A549 (cell line): ENCODE measurements around the gene LRRC7. TPM values are rescaled to one million over a fixed set of nuclear protein-coding genes. Genes with fewer than 3 reads are reported as not detected.
A peak's percentile ranks its signal among the peaks of the same experiment; 100 is the strongest.

Experiments used
- ATAC-seq, 2 experiments: fragments of 200-7000 bp in 1 of 2; fragments of >200 bp in 1 of 2; cut with Nextera tagmentation in 1 of 2; cut with Tn5 transposase in 1 of 2; 3 replicates each; pipeline versions ENCODE4 v1.8.0 to v1.9.1; 2018 to 2020; ENCODE audit warnings: mild to moderate bottlenecking in 1 of 2, moderate library complexity in 1 of 2
- CTCF ChIA-PET: fragments of 300-600 bp; sonication (Branson Sonifier 250); formaldehyde crosslinking; extraction: SDS; loops from one replicate; lab custom pipeline; 2021; ENCODE audit warnings: antibody characterized with exemption, inconsistent platforms; lab: Yijun Ruan, JAX
- POLR2A ChIA-PET: fragments of 350-600 bp; formaldehyde crosslinking; extraction: SDS; loops from one replicate; lab custom pipeline; 2021; ENCODE audit warnings: antibody characterized with exemption, inconsistent platforms; lab: Yijun Ruan, JAX
- DNase-seq, 2 experiments: peaks; one replicate each; pipeline versions ENCODE4 v3.0.0 to v3.0.0-alpha.2; 2011 to 2016; ENCODE audit warnings: low read depth in 1 of 2, low spot score in 1 of 2
- FAIRE-seq: peaks from 2 replicates; lab custom pipeline; 2011; peaks lifted over from hg19 to GRCh38; lab: Jason Lieb, UNC
- H3K27ac ChIP-seq, 2 experiments: fragments of >200 bp; sonication (Bioruptor Twin); formaldehyde crosslinking; 3 replicates each; pipeline ENCODE4 v1.5.1; 2016 to 2017
- H3K4me1 ChIP-seq: fragments of >200 bp; sonication (Bioruptor Twin); formaldehyde crosslinking; 3 replicates; pipeline ENCODE4 v1.6.1; 2016
- H3K4me2 ChIP-seq: fragments of >200 bp; sonication (Bioruptor Twin); formaldehyde crosslinking; 3 replicates; pipeline ENCODE4 v1.6.1; 2016
- H3K4me3 ChIP-seq: fragments of >200 bp; sonication (Bioruptor Twin); formaldehyde crosslinking; 3 replicates; pipeline ENCODE4 v1.5.1; 2016
- H3K9me3 ChIP-seq: fragments of >200 bp; sonication (Bioruptor Twin); formaldehyde crosslinking; 3 replicates; pipeline ENCODE4 v1.6.1; 2016
- BHLHE40 ChIP-seq: IDR thresholded peaks from 2 replicates; pipeline ENCODE4 v1.6.1; 2012; ENCODE audit warnings: low read depth, low read length, inconsistent platforms
- CEBPB ChIP-seq, 2 experiments: fragments of >200 bp in 1 of 2; sonication (Bioruptor Twin) in 1 of 2; formaldehyde crosslinking in 1 of 2; IDR thresholded peaks; 2 replicates each; pipeline ENCODE4 v1.6.1; 2012 to 2016
- CHD2 ChIP-seq: fragments of 150-350 bp; IDR thresholded peaks from 2 replicates; pipeline ENCODE4 v1.6.1; 2014; ENCODE audit warnings: low read length; ENCODE audit not compliant: partially characterized antibody
- ELK1 ChIP-seq: fragments of 150-350 bp; IDR thresholded peaks from 2 replicates; pipeline ENCODE4 v1.6.1; 2014; ENCODE audit warnings: low read depth, mild to moderate bottlenecking, low read length
- ESRRA ChIP-seq: fragments of 150-350 bp; IDR thresholded peaks from 2 replicates; pipeline ENCODE4 v1.6.1; 2014; ENCODE audit warnings: mild to moderate bottlenecking, low read length, borderline replicate concordance
- FOSB ChIP-seq: fragments of 250-450 bp; sonication (Bioruptor Pico); IDR thresholded peaks from 2 replicates; pipeline ENCODE4 v1.5.0; 2020; ENCODE audit warnings: mild to moderate bottlenecking, moderate library complexity
- FOSL2 ChIP-seq, 2 experiments: fragments of 450-650 bp in 1 of 2; fragments of >200 bp in 1 of 2; sonication (Bioruptor Twin) in 1 of 2; formaldehyde crosslinking; IDR thresholded peaks; 2 replicates each; pipeline versions ENCODE4 v1.5.0 to v1.6.1; 2016 to 2020; ENCODE audit warnings: mild to moderate bottlenecking in 1 of 2, moderate library complexity in 1 of 2
- FOXS1 ChIP-seq: fragments of 250-450 bp; sonication (Bioruptor Pico); IDR thresholded peaks from 2 replicates; pipeline ENCODE4 v1.5.0; 2020; ENCODE audit warnings: mild to moderate bottlenecking, moderate library complexity
- GATA3 ChIP-seq: IDR thresholded peaks from 2 replicates; pipeline ENCODE4 v1.6.1; 2012; ENCODE audit warnings: borderline replicate concordance
- HDAC2 ChIP-seq: fragments of 200-600 bp; sonication (generic); IDR thresholded peaks from 2 replicates; pipeline ENCODE4 v1.6.1; 2016
- HES2 ChIP-seq: fragments of >200 bp; sonication (Bioruptor Twin); formaldehyde crosslinking; IDR thresholded peaks from 2 replicates; pipeline ENCODE4 v1.6.1; 2016
- HEYL ChIP-seq: fragments of 250-450 bp; sonication (Bioruptor Pico); IDR thresholded peaks from 2 replicates; pipeline ENCODE4 v1.8.0; 2021; ENCODE audit warnings: mild to moderate bottlenecking, moderate library complexity
- HMGXB4 ChIP-seq: fragments of 250-450 bp; sonication (Bioruptor Pico); IDR thresholded peaks from 2 replicates; pipeline ENCODE4 v1.5.0; 2021; ENCODE audit warnings: mild to moderate bottlenecking, moderate library complexity, borderline replicate concordance
- HOXB13 ChIP-seq: fragments of 250-450 bp; sonication (Bioruptor Pico); IDR thresholded peaks from 2 replicates; pipeline ENCODE4 v1.5.0; 2020; ENCODE audit warnings: low read depth, mild to moderate bottlenecking, moderate library complexity
- JUNB ChIP-seq: fragments of >200 bp; sonication (Bioruptor Twin); formaldehyde crosslinking; IDR thresholded peaks from 2 replicates; pipeline ENCODE4 v1.6.1; 2016
- MAFK ChIP-seq: fragments of 450-650 bp; IDR thresholded peaks from 2 replicates; pipeline ENCODE4 v1.6.1; 2014; ENCODE audit not compliant: partially characterized antibody
- MAZ ChIP-seq: fragments of 150-350 bp; IDR thresholded peaks from 2 replicates; pipeline ENCODE4 v1.6.1; 2014; ENCODE audit warnings: antibody characterized with exemption, low read depth, low read length, borderline replicate concordance
- NFE2L2 ChIP-seq: fragments of 150-350 bp; conservative IDR thresholded peaks from 2 replicates; pipeline ENCODE4 v1.6.1; 2014; ENCODE audit warnings: low read length
- NR3C1 ChIP-seq: fragments of >200 bp; sonication (Bioruptor Twin); formaldehyde crosslinking; IDR thresholded peaks from 3 replicates; pipeline ENCODE4 v1.6.1; 2017
- PBX3 ChIP-seq: IDR thresholded peaks from 2 replicates; pipeline ENCODE4 v1.6.1; 2012
- POLR2AphosphoS2 ChIP-seq: conservative IDR thresholded peaks from 2 replicates; pipeline ENCODE4 v1.6.1; 2012; ENCODE audit warnings: low read length, improper control_type of control experiment, inconsistent platforms
- RAD21 ChIP-seq, 2 experiments: fragments of >200 bp in 1 of 2; sonication (Bioruptor Twin) in 1 of 2; formaldehyde crosslinking in 1 of 2; IDR thresholded peaks in 1 of 2; conservative IDR thresholded peaks in 1 of 2; 2 replicates in 1 of 2; 3 replicates in 1 of 2; pipeline ENCODE4 v1.6.1; 2012 to 2018; ENCODE audit warnings: inconsistent platforms in 1 of 2
- RCOR1 ChIP-seq: fragments of 150-350 bp; IDR thresholded peaks from 2 replicates; pipeline ENCODE4 v1.6.1; 2014; ENCODE audit warnings: antibody characterized with exemption, low read length, low read depth
- SREBF2 ChIP-seq: fragments of 450-650 bp; IDR thresholded peaks from 2 replicates; pipeline ENCODE4 v1.6.1; 2014; ENCODE audit warnings: mild to moderate bottlenecking, moderate library complexity
- TP53 ChIP-seq: fragments of 250-450 bp; sonication (Bioruptor Pico); IDR thresholded peaks from 2 replicates; pipeline ENCODE4 v1.5.0; 2021; ENCODE audit warnings: mild to moderate bottlenecking, moderate library complexity
- ZFP36 ChIP-seq: fragments of 450-650 bp; IDR thresholded peaks from 2 replicates; pipeline ENCODE4 v1.6.1; 2014; ENCODE audit warnings: borderline replicate concordance; ENCODE audit not compliant: partially characterized antibody
- WGBS: methylation state at CpG from one replicate; pipeline ENCODE4 v1.1.6; 2017; ENCODE audit errors: missing lambda C conversion rate; 5-methylcytosine and 5-hydroxymethylcytosine counted together
- polyA plus RNA-seq, 4 experiments: library from polyadenylated mRNA; depleted of rRNA in 3 of 4; stranded (reverse); fragments of >200 nt; fragmentation: RNase III in 1 of 4; extraction: RNeasy Plus Mini Kit Qiagen cat#74134 plus additional on column Dnase treatment in 1 of 4; gene quantifications; 2 replicates in 3 of 4; 3 replicates in 1 of 4; pipeline ENCODE4 v1.2.3, GENCODE V29; 2011 to 2017

LRRC7 gene
- polyA plus RNA-seq, 2 of the 4 experiments (the other 2 are of a cell fraction) = not detected

GRCh38 chr1:70103770-70104169 lies 536.0 kb downstream of the LRRC7 start (continued):
- no peak for TF ChIP-seq FOSL2 (IDR thresholded peaks at IDR 0.05)
- no peak for TF ChIP-seq FOSL2 (CRISPR knock-in tag; IDR thresholded peaks at IDR 0.05)
- TF ChIP-seq TP53 (CRISPR knock-in tag) = no peak
- TF ChIP-seq NFE2L2 = no peak

GRCh38 chr1:70109241-70109640 lies 541.5 kb downstream of the LRRC7 start:
- ATAC-seq = no peak

GRCh38 chr1:70112838-70113237 lies 545.1 kb downstream of the LRRC7 start:
- no peak overlapping the region for H3K27ac ChIP-seq
- ChIA-PET POLR2A (no interaction called here), CTCF (no interaction called here)
- TF ChIP-seq POLR2AphosphoS2 (no peak), SREBF2 (no peak), CEBPB (IDR thresholded peaks at IDR 0.05) (no peak), HMGXB4 (CRISPR knock-in tag) (no peak), FOXS1 (CRISPR knock-in tag) (no peak), RAD21 (conservative IDR thresholded peaks at IDR 0.05 in 1 of 2, IDR thresholded peaks at IDR 0.05 in 1 of 2) (no peak), HEYL (CRISPR knock-in tag) (no peak), JUNB (no peak), HDAC2 (no peak), GATA3 (no peak)
- ATAC-seq (peak in 1 of 2 experiments; percentile 45; a peak in 1 of 6 replicates), DNase-seq (peak in 1 of 2 experiments; percentile 2), FAIRE-seq (no peak)
- H3K4me3 ChIP-seq = no peak overlapping the region
- no peaks in the 10 kb centered on the region for H3K4me1 ChIP-seq
- no peak overlapping the region for H3K4me2 ChIP-seq
- WGBS = 9% methylated on average over 5 of the region's 5 CpGs
- H3K9me3 ChIP-seq = no peaks in the 10 kb centered on the region

More at GRCh38 chr1:70109241-70109640, 541.5 kb downstream of the LRRC7 start:
- ChIA-PET POLR2A (no interaction called here), CTCF (no interaction called here)
- Histone ChIP-seq H3K9me3 (no peaks in the 10 kb centered on the region), H3K4me1 (no peaks in the 10 kb centered on the region), H3K27ac (no peak overlapping the region), H3K4me2 (no peak overlapping the region), H3K4me3 (no peak overlapping the region)
- DNase-seq (no peak), FAIRE-seq (no peak)
- 60% methylated on average over 5 of the region's 5 CpGs for WGBS
- TF ChIP-seq HES2 = no peak

GRCh38 chr1:70115315-70115714 lies 547.6 kb downstream of the LRRC7 start:
- no peak for DNase-seq
- 29% methylated on average over 3 of the region's 3 CpGs for WGBS
- no peak for FAIRE-seq
- Histone ChIP-seq H3K9me3 (no peaks in the 10 kb centered on the region), H3K4me1 (no peaks in the 10 kb centered on the region), H3K4me2 (no peak overlapping the region), H3K27ac (no peak overlapping the region), H3K4me3 (no peak overlapping the region)
- ChIA-PET POLR2A (no interaction called here), CTCF (no interaction called here)
- ATAC-seq = no peak
- TF ChIP-seq CEBPB (IDR thresholded peaks at IDR 0.05) = no peak
- no peak for TF ChIP-seq FOSL2 (IDR thresholded peaks at IDR 0.05)
- no peak for TF ChIP-seq FOSL2 (CRISPR knock-in tag; IDR thresholded peaks at IDR 0.05)
- TF ChIP-seq MAFK = peak; percentile 28
- no peak for TF ChIP-seq BHLHE40

- H3K4me2 ChIP-seq = no peak overlapping the region
- ChIA-PET CTCF (interaction anchor here (0.7 kb wide), 1 partner anchor 143 kb away, joined by 3 read pairs; no protein-coding TSS in a partner anchor), POLR2A (no interaction called here)
- DNase-seq (no peak), FAIRE-seq (no peak), ATAC-seq (no peak)
- no peaks in the 10 kb centered on the region for H3K9me3 ChIP-seq
- no peaks in the 10 kb centered on the region for H3K4me1 ChIP-seq
- no peak overlapping the region for H3K4me3 ChIP-seq
- no peak overlapping the region for H3K27ac ChIP-seq
- no peak for TF ChIP-seq ELK1
- no peak for TF ChIP-seq FOSL2 (IDR thresholded peaks at IDR 0.05)
- no peak for TF ChIP-seq FOSL2 (CRISPR knock-in tag; IDR thresholded peaks at IDR 0.05)
- TF ChIP-seq RCOR1 = no peak
- TF ChIP-seq PBX3 = no peak
- no peak for TF ChIP-seq NR3C1
- TF ChIP-seq HOXB13 (CRISPR knock-in tag) = no peak
- no peak for TF ChIP-seq CHD2
- no peak for TF ChIP-seq ZFP36
- no peak for TF ChIP-seq POLR2AphosphoS2
- TF ChIP-seq TP53 (CRISPR knock-in tag) = no peak
- no peak for TF ChIP-seq ESRRA
- no peak for TF ChIP-seq FOSB (CRISPR knock-in tag)
- TF ChIP-seq NFE2L2 = no peak
- TF ChIP-seq MAZ = no peak
Observed at GRCh38 chr1:70117046-70117445, 549.3 kb downstream of the LRRC7 start.
